IPS-18a (cell line): ENCODE results near the gene TTLL11.

Experiments
- H3K27ac ChIP-seq: one replicate; pipeline ENCODE4 v1.5.1; 2013; ENCODE audit warnings: low read length
- H3K27me3 ChIP-seq: one replicate; pipeline ENCODE4 v1.6.1; 2013; ENCODE audit warnings: mild to moderate bottlenecking, low read length; ENCODE audit not compliant: control insufficient read depth, insufficient read depth
- H3K36me3 ChIP-seq: one replicate; pipeline ENCODE4 v1.6.1; 2013; ENCODE audit warnings: low read depth, low read length; ENCODE audit not compliant: control insufficient read depth
- H3K4me1 ChIP-seq: one replicate; pipeline ENCODE4 v1.6.1; 2013; ENCODE audit warnings: low read depth, low read length; ENCODE audit not compliant: control insufficient read depth
- H3K4me3 ChIP-seq: one replicate; pipeline ENCODE4 v1.5.1; 2013; ENCODE audit warnings: low read length
- H3K9ac ChIP-seq: one replicate; pipeline ENCODE4 v1.6.1; 2013; ENCODE audit warnings: mild to moderate bottlenecking, low read length, moderate library complexity
- H3K9me3 ChIP-seq: one replicate; pipeline ENCODE4 v1.6.1; 2013; ENCODE audit warnings: low read depth, low read length; ENCODE audit not compliant: control insufficient read depth

The TTLL11 gene

DNA sequence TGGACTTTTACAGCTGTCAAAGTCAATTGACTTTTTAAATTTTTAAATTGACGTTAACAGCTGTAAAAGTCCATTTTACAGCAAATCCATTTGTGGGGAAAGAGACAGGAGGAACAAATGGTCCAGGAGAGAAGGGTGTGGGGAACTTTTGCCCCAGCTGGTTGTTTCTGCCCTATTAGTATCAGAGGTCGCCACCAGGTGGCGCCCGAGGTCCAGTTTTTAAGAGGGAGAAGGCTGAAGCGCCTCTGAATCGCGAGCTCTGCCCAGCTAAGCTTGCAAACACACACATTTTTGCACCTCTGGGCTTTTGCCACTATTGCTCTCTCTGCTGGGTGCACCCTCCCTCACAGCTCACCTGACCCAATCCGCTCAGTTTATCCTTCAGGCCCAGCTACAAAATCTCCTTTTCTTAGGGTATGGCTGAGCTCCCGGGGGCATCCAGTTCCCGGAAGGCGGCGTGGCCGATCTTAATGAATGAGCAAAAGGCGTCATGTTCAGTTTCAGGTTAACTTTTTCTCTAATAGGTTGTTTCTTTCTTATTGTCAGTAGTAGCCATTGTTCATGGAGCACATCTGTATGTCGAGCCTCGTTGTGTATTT lies 6.3 kb upstream of the TTLL11 start:
- Histone ChIP-seq H3K27ac (no peak overlapping the region), H3K36me3 (no peaks in the 10 kb centered on the region), H3K4me3 (no peak overlapping the region), H3K9ac (no peak overlapping the region), H3K4me1 (peaks cover 6% of the 10 kb centered on the region), H3K9me3 (peaks cover 3% of the 10 kb centered on the region), H3K27me3 (peaks cover 14% of the 10 kb centered on the region)

DNA sequence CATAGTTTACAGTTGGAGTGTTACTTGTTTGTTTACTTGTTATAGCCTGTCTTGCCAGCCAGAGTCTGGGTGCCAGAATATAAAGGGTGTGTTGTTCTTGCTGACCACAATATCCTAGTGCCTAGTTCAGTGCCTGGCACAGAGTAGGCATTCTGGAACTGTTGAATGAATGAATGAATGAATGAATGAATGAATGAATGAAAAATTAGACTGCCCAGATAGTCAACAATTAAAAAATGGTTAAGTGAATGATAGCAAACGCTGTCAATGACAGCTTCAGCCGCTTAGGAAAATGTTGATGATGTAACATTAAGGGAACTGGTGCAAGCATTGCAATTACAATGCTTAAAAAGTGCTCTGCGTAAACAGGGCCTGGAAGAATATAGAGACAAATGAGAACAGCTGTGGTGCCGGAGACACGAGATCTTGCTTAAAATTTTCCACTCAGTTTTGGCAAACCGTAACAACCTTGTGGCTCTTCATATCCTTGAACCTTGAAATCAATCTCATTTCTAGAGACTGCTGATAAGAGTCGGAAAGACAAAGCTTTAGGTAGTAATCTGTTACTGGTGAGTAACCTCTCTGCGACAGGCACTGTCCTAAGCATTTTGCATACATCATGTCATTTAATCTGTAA lies 4.7 kb upstream of the TTLL11 start:
- Histone ChIP-seq H3K4me3 (no peak overlapping the region), H3K27ac (no peak overlapping the region), H3K9me3 (no peaks in the 10 kb centered on the region), H3K9ac (no peak overlapping the region), H3K4me1 (peaks cover 6% of the 10 kb centered on the region), H3K27me3 (peaks cover 24% of the 10 kb centered on the region), H3K36me3 (no peaks in the 10 kb centered on the region)

DNA sequence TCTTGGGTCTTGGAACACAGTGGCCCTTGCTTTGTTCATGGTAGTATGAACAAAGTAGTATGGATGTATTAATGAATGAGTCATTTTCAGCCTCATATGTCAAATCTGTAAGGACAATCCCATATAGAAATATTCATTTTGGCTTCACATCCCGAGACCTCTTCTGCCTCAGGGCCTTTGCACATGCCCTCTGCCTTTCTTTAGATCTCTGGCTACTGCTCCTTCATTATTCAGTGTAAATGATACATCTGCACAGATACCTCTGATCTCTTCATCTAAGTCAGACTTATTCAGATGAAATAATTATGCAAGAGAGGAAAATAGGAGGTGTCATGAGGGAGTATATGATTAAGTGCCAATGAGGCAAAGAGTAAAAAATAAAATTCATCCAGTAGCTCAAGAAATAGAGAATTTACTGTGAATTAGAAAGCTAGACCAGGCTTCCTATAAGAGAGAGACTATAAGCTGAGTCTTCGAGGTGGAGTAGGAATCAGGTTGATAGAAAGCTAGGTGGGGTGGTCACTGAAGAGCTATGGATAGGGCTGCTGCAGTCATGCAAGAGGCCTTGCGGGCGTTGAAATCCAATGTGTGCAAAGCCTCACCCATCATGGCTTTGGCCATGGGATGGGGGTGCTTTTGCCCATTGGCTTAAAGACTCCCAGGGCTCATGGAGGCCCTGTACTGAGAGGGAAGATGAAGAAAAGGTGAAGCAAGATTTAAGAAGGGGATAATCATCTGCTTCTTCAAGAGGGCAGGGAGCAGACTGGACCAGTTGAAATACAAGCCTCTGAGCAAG lies 3.7 kb upstream of the TTLL11 start:
- Histone ChIP-seq H3K9me3 (no peaks in the 10 kb centered on the region), H3K27ac (no peak overlapping the region), H3K27me3 (peaks cover 32% of the 10 kb centered on the region), H3K36me3 (no peaks in the 10 kb centered on the region), H3K4me1 (peaks cover 6% of the 10 kb centered on the region), H3K4me3 (no peak overlapping the region), H3K9ac (no peak overlapping the region)

DNA sequence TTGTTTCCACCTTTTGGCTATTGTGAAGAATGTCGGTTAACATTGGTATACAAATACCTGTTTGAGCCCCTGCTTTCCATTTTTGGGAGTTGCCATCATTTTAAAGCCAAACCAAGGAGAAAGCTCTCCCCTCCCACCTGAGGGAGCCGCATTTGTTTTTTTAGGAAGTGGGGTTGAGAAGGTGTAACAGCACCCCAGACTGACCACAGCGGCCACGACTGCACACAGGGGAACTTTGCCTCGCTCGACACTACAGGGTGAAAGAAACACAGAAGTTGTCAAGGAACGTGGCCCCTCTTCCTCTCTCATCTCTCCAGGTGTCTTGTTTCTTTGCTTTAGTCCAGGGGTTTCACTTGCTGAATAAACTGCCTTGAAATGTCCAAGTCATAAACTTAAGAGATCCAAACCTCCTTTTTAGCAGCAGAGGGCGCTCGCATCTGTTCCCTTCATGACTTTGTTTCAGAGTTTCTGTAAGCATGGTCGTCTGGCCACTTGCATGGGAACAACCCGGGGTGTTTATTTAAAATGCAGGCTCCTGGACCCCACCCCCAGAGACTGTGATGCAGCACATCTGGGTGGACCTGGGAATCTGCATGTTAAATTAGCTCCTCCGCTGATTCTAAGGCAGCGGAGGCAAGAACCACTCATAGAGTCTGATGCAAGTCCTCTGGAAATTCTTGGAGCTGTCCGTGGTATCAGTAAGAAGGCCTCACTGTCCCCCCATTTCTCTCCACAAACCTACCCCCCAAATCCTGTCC lies 2.1 kb upstream of the TTLL11 start:
- H3K4me1 ChIP-seq: peaks cover 6% of the 10 kb centered on the region
- H3K9me3 ChIP-seq: no peaks in the 10 kb centered on the region
- peaks cover 36% of the 10 kb centered on the region for H3K27me3 ChIP-seq
- peak overlapping the region; percentile 23 for H3K4me3 ChIP-seq
- no peak overlapping the region for H3K9ac ChIP-seq
- no peaks in the 10 kb centered on the region for H3K36me3 ChIP-seq
- H3K27ac ChIP-seq: no peak overlapping the region

DNA sequence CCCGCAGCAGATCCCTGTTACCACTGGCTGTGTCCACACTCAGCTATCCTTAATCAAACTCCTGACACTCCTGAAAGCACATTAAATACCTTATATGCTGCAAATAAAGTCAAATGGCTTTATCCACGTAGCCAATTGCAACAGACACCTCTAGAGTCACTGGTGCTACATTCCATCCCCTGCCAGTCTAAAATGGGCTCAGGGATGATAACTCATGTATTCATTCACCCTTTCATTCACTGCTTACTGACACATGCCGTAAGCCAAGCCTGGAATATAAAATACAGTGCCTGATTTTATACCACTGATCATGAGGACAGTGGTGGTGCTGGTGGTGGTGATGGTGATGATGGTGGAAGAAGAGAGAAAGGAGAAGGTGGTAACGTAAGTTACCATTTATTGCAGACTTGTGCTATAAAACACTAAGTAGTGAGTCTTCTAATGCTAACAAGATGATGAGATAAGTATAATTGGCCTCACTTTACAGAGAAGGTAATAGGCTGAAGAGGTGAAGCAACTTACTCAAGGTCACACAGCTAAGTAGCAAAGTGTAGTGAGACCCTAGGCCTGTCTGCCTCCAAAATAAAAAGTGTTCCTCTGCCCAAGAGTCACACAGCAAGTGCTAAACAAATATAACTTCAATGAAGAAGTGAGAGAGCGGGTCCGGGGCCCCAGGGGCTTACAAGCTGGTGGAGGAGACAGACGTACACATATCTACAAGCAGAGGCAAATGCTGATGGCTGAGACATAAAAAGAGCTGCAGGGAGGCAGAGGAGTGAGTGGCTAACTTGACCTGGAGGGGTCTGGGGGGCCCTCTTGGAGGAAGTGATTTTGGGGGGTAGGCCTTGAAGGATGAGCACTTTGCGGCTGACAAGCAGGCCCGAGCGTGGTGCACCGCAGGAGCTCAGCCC lies 1.2 kb downstream of the TTLL11 start:
- peaks cover 33% of the 10 kb centered on the region for H3K27me3 ChIP-seq
- H3K9me3 ChIP-seq: no peaks in the 10 kb centered on the region
- H3K36me3 ChIP-seq: no peaks in the 10 kb centered on the region
- no peak overlapping the region for H3K9ac ChIP-seq
- H3K27ac ChIP-seq: no peak overlapping the region
- H3K4me3 ChIP-seq: peak overlapping the region; percentile 74
- H3K4me1 ChIP-seq: peaks cover 6% of the 10 kb centered on the region

DNA sequence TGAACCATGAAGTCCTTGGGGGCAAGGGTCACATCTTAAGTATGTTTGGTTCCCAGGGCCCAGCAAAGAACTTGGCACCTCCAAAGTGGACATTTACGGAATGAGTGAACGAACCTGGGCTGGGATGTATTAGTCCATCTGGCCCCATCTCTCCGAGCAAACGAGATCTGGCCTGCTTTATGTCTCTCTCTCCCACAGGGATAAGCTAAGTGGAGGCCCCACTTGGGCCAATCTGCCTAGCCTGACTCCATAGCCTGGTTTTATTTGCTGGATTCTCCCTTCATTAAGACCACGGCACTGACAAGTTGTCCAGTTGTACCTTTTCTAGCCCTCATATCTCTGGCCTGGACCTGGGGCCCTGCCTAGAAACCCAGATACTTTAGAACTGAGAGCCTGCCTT lies 2.1 kb downstream of the TTLL11 start:
- H3K36me3 ChIP-seq: no peaks in the 10 kb centered on the region
- H3K4me3 ChIP-seq: no peak overlapping the region
- peaks cover 33% of the 10 kb centered on the region for H3K27me3 ChIP-seq
- no peak overlapping the region for H3K27ac ChIP-seq
- H3K4me1 ChIP-seq: peaks cover 6% of the 10 kb centered on the region
- H3K9ac ChIP-seq: no peak overlapping the region
- no peaks in the 10 kb centered on the region for H3K9me3 ChIP-seq

DNA sequence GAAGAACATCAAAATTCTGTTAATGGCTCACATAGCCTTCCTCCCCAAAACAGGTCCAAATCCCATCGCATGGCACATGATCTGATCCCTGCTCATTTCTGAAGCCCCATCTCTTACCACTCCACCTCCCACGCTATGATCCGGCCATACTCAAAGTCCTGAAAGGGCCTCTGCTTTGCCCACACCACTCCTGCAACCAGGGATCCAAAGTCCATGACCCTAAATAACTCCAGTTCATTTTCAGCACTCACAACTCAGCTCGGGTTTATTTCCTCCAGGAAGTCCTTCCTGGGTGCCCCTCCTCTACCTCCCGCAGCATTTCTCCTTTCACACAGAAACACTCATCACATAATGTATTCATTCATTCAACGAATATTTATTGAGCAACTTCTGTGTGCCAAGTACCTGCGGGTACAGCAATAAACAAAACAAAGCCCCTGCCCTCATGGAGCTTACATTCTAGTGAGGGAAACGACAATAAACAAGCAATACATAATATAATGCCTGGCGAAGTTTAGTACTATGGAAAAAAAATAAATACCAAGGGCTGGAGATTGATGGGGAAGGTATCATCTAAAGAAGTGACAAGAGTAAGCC lies 2.7 kb downstream of the TTLL11 start:
- H3K27ac ChIP-seq: no peak overlapping the region
- peaks cover 33% of the 10 kb centered on the region for H3K27me3 ChIP-seq
- H3K4me3 ChIP-seq: no peak overlapping the region
- no peaks in the 10 kb centered on the region for H3K36me3 ChIP-seq
- H3K4me1 ChIP-seq: peaks cover 5% of the 10 kb centered on the region
- H3K9me3 ChIP-seq: no peaks in the 10 kb centered on the region
- H3K9ac ChIP-seq: no peak overlapping the region

DNA sequence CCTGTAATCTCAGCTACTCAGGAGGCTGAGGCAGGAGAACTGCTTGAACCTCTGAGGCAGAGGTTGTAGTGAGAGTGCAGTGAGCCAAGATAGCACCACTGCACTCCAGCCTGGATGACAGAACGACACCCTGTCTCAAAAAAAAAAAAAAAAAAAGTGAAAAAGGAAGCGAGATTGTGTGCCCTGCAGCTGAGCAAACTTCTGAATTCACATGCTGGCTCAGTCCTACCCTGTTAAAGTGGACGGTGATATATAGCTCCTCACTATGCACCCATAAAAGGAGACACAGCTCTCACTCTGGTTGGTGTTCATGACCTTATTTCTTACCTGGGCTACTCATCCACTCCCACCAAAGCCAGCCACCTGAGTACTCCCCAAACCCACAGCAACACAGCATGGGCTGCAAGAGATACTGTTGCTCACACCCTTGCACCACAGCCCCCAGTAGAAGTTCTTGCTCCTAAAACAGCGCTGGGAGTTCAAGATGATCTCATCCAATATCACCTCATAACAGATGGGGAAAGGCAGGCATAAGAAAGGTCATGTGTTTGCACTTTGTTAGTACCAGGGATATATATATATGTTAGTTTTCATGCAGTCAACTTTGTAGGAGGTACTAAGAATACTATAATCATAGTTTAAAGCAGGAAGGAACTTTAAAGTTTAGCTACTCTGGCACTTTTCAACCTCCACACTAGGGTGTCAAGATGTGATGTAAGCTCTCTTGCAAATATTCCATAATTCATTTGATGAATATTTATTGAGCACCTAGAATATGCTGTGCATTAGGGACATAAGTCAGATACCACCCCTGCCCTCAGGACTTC lies 4.0 kb downstream of the TTLL11 start:
- H3K4me3 ChIP-seq: no peak overlapping the region
- no peak overlapping the region for H3K9ac ChIP-seq
- H3K36me3 ChIP-seq: no peaks in the 10 kb centered on the region
- no peaks in the 10 kb centered on the region for H3K9me3 ChIP-seq
- peaks cover 22% of the 10 kb centered on the region for H3K27me3 ChIP-seq
- no peak overlapping the region for H3K27ac ChIP-seq
- H3K4me1 ChIP-seq: no peaks in the 10 kb centered on the region

DNA sequence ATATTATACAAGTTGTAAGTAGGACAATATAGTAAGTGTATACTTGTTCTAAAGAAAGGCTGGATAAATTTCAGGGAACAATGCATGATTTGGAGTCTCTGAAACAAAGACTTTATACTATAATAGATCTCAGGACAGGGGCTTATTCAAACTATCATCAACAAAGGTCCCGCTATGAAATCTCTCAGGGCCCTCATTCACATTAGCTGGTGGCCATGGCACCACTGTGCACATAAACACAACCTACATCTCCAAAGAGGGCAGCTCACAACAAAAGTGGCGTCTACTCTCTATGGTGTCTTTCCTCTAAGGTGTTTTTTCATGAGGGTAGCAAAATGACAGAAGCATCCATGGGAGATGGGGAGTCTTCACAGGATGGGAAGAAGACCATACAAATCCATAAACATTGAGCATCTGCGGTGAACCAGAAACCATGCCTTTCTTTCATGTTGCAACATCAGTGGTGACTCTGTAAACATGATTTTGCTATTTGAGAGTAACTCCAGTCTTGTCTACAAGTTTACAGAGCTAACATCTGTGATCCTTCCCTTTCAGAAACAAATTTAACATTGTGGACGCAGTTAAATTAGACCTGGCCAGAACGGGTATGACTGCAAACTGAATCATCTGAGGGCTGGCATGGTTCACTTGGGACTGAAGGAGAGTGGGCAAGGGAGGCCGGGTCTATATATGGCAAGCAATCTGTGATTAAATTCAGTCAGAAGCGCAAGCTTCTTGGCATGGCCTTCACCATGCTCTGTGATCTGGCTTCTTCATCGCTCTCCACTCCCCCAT lies 5.5 kb downstream of the TTLL11 start:
- Histone ChIP-seq H3K27ac (no peak overlapping the region), H3K27me3 (peaks cover 14% of the 10 kb centered on the region), H3K36me3 (no peaks in the 10 kb centered on the region), H3K9me3 (no peaks in the 10 kb centered on the region), H3K4me3 (no peak overlapping the region), H3K4me1 (no peaks in the 10 kb centered on the region), H3K9ac (no peak overlapping the region)
